ENCODE measurements around the gene PTPRK. TPM values are rescaled to one million over a fixed set of nuclear protein-coding genes. Genes with fewer than 3 reads are reported as not detected.

PTPRK gene
- total and polyA plus RNA-seq, 9 of the 15 experiments (the other 6 are each of a cell fraction or from before 2014, with no cell fraction given), result 0.04 to 0.51 TPM; not detected in 7

DNA sequence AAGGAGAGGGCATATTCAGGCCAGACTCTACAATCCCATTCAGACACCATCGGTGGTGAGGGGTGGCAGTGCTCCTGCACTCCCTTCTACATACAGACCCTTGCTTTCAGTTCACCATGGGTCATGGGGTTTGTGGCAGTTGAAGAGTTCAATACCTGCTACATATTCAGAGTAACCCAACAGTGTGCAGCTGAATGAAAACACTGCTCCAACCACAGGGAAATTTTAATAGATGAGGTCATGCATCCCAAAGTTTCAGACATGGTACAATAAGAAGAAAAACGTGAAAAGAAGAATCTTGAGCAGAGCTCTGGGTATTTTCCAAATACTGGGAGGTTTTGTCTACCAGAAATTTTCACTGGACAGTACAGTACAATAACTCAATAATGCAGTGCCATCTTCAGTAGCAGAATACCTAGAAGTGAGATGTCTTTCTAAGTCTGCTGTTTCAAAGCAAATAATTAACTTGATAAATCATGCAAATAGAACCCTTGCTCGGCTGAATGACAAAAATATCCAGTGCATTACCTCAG is 162.1 kb downstream of the PTPRK start:
- BruUV-seq (replicated peaks), result no TSS peak
- H4K20me1 ChIP-seq (replicated peaks; ENCODE audit: control insufficient read depth, insufficient read depth, low read length), result no peaks in the 10 kb centered on the region
- CTCF ChIA-PET (ENCODE audit: low intra/inter-chr PET ratio), result no interaction called here
- no peak overlapping the region for H3K4me2 ChIP-seq (ENCODE audit: insufficient read depth, low read length)
- H3K4me1 ChIP-seq (replicated peaks in 1 of 2; ENCODE audit: control insufficient read depth in 2 of 2, insufficient read depth in 2 of 2, low read length in 2 of 2), result no peaks in the 10 kb centered on the region
- intact Hi-C loops (cut with micrococcal nuclease) (no loop called here), in situ Hi-C loops (cut with MboI) (no loop called here)
- ATAC-seq (no peak), DNase-seq (ENCODE audit: extremely low read depth in 1 of 4, low spot score in 3 of 4) (no peak), FAIRE-seq (no peak)
- POLR2A ChIA-PET, result no interaction called here
- H3K4me3 ChIP-seq, result no peak overlapping the region
- no peaks in the 10 kb centered on the region for H3K79me2 ChIP-seq (ENCODE audit: control insufficient read depth, insufficient read depth, low read length)
- no peaks in the 10 kb centered on the region for H3K9me3 ChIP-seq (replicated peaks; ENCODE audit: control insufficient read depth, insufficient read depth, low read depth, low read length)
- no peak for TF ChIP-seq TGIF2 (CRISPR knock-in tag; IDR thresholded peaks at IDR 0.05)
- TF ChIP-seq TSHZ1 (CRISPR knock-in tag; IDR thresholded peaks at IDR 0.05), result no peak
- TF ChIP-seq NFIC (IDR thresholded peaks at IDR 0.05), result no peak
- TF ChIP-seq CUX1 (CRISPR knock-in tag; IDR thresholded peaks at IDR 0.05), result no peak
- TF ChIP-seq EGR1 (conservative IDR thresholded peaks at IDR 0.05), result no peak
- TF ChIP-seq ZNF354B (CRISPR knock-in tag; IDR thresholded peaks at IDR 0.05), result no peak
- 0% methylated on average over 3 of the region's 3 CpGs for WGBS (ENCODE audit: insufficient coverage, low coverage, missing lambda C conversion rate)
- H3K36me3 ChIP-seq (ENCODE audit: control insufficient read depth, insufficient read depth, low read length), result no peaks in the 10 kb centered on the region
- H2AFZ ChIP-seq (ENCODE audit: low read depth, low read length), result no peak overlapping the region
- no peaks in the 10 kb centered on the region for H3K27me3 ChIP-seq (ENCODE audit: control insufficient read depth in 2 of 2, insufficient read depth in 2 of 2, low read length in 2 of 2)
- no peak overlapping the region for H3K9ac ChIP-seq (ENCODE audit: insufficient read depth in 1 of 2, low read depth in 2 of 2, low read length in 2 of 2)
- H3K9me1 ChIP-seq (ENCODE audit: control insufficient read depth, insufficient read depth, low read length), result no peaks in the 10 kb centered on the region
- no peak overlapping the region for H3K27ac ChIP-seq (ENCODE audit: extremely low read depth, low read depth, low read length)

Measured in K562 (cell line).